GM19328 (cell line): ENCODE data around the gene JPH2.

Experiments
- ATAC-seq: cut with Tn5 transposase; IDR thresholded peaks from one replicate; pipeline ENCODE4 v1.9.1; 2021; ENCODE audit warnings: mild to moderate bottlenecking, moderate library complexity; ENCODE audit not compliant: unreplicated experiment

The JPH2 gene

DNA sequence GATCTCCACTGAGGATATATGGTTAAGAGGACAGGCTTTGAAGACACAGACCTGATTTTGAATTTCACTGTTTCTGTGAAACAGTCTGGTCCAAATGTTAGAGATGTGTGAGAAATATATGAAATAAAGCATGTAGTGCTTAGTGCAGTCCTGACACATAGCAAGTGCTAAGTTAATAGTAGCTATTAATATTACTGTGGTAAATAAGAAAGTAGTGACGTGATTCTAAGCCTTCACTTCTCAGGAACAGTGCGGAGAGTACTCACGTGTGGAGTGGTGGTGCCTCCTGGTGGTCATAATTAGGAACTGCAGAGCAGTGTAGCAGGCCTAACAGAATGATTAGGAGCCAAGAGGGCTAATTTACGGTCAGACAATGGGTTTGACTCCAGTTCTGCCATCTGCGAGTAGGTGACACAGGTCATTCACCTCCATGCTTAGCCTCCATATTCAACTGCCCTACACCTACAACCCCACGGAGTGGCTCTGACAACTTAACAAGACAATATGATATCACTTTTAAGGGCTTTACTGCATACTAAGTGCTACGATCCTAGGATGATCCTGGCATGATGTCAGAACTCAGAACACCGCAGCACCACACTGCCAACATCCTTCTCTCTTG is 106.2 kb downstream of the JPH2 start:
- no peak for ATAC-seq

- ATAC-seq = no peak
These were observed 106.9 kb downstream of the JPH2 start for GRCh38 chr20:44080064-44080463.

DNA sequence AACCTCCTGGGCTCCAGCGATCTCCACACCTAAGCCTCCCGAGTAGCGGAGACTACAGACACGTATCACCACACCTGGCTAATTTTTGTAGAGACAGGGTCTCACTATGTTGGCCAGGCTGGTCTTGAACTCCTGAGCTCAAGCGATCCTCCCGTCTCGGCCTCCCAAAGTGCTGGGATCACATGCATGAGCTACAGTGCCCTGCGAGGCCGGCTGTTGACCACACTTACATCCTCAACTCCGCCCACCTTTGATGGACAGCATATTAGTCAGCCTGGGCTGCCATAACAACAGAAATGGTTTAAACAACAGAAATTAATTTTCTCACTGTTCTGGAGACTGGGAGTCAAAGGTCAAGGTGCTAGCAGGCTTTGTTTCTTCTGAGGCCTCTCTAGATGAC is 107.7 kb downstream of the JPH2 start:
- ATAC-seq = no peak

GRCh38 chr20:44075950-44076232 is 111.1 kb downstream of the JPH2 start:
- no peak for ATAC-seq

- ATAC-seq = no peak
These were observed 111.6 kb downstream of the JPH2 start for GRCh38 chr20:44075191-44075949.

DNA sequence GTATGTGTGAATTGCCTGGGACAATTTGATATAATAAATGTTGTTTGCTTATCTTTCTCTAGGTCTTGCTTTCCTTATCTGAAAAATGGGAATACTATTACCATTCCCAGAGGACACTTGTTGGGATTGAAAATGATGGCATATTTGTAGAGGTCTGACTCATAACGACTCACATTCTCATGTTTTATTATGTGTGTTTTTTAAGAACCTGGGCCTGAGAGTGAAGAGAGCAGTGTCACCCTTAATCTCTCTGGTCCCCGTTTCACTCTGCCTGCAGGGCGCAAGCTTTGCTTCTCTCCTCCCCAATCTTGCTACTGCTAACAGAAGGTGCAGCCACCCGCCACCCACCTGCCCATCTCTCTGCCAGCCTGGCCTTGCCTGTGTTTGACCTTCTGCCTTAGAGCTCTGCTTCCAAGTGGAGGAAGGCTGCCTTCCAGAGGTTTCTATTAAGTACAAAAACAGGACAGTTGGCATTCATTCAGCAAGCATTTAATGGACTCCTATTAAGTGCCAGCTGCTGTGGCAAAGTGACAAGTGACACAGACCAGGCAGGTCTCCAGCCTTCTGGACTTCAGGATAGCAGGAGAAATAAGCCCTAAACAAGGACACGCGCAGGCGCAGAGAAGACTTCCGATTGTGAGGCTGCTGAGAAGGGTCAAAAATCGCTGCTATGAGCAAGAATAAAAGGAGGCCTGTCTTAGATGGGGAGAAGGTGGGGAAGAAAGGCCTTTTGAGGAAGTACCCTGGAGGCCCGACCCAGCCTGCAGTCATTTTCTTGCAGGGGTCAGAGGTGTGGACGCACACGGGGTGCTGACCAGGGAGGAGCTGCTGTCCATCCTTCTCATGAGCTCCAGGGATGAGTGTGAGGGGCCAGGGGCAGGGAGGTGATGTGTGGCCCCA is 112.5 kb downstream of the JPH2 start:
- ATAC-seq = no peak

GRCh38 chr20:44073675-44074071 is 113.3 kb downstream of the JPH2 start:
- no peak for ATAC-seq

GRCh38 chr20:44073011-44073674 is 113.8 kb downstream of the JPH2 start:
- no peak for ATAC-seq

DNA sequence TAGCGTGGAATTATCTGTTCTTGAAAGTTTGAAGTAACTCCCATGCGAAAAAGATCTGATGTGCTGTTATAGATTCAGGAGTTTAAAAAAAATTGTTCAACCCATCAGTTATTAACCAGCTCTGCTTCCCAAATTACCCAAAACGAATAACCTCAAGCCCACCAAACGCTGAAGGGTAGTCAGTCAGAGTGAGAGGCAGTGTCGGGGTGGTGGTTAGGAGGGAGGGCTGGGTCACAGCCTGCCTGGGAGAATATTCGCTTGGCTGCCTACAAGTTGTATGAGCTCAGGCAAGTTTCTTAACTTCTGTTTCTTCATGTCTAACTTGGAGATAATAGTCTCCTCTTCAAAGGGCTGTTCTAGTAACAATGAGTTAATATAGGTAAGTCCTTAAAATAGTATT is 114.6 kb downstream of the JPH2 start:
- no peak for ATAC-seq

DNA sequence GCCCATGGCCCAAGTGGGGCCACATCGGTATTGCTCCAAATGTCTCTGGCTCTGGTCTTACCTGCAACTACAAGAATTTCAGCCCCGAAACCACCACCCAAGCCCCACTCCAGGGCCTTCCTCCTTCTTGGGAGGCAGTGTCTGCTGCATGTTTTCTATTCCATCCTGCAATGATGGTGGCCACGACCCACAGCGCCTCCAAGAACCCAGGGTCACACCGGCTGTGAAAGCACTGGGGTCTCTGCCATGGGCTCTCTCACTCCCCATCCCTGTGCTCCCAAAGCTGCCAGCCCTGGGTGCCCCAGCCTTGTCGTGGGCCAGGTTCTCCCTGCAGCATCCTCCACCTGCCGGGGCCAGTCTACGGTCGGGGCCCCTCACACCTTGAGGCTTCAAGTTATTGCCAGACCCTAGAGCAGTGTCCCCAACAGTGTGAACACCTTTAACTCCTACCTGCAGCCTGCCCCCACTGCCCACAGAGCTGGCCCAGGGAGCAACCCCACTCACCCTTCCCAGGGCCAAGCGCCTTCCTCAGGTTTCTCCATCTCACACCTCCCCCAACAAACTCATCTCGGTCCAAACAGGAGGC is 115.4 kb downstream of the JPH2 start:
- no peak for ATAC-seq

DNA sequence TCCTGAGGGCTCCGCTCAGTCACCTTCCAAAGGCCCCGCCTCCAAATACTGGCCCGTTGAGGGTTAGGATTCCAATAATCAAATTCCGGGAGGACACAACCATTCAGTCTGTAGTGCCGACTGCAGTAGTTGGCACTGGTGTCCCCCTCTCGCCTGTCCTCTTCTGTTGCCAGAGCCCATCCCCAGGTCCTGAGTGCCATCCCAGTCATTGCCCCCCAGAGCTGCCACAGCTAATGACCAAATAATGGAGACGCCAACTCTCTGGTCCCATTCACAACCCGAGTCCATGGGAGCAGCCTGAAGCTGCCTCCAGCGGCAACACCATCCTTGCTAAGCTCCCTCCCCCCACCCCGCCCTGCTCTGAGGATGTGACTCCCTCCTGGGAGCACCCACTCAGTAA is 115.9 kb downstream of the JPH2 start:
- ATAC-seq = no peak

GRCh38 chr20:44070139-44070900 is 116.7 kb downstream of the JPH2 start:
- ATAC-seq = no peak

DNA sequence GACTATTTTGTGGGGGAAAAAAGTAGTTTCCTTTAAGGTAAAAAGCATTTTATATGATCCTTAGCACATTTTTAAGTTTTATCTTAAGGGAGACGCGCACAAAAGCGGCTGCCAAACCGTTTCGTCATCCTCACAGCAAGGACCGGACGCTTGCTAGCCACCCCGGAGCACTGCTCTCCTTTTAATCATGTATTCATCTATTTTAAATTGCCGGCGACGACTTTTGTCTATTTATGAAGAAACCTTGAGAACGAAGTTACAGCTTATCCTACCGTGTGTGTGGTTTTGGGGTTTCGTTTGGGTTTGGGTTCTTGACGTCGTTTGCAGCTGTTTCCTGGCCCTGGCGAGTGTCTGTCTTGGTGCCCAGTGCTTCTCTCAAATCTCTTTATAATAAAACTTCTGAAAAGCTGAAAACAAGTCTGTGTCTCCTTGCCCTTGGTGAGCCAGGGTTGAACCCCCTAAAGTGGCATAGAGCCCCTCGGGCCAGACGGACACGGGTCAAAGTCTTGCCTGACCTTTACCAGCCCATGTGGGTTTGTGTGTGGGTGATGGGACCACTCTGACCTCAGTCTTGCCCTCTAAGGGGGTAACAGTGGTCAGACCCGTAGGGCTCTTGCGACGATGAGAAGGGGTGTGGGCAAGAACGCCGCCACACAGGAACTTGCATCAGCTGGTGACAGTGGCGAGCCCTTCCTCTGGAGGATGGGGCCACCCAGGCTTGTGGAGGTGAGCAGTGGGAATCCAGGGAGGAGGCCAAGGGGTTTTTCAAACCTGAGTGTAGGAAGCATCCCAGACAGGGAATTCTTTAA is 117.6 kb downstream of the JPH2 start:
- no peak for ATAC-seq

- no peak for ATAC-seq
These were observed 118.4 kb downstream of the JPH2 start for GRCh38 chr20:44068316-44069201.

DNA sequence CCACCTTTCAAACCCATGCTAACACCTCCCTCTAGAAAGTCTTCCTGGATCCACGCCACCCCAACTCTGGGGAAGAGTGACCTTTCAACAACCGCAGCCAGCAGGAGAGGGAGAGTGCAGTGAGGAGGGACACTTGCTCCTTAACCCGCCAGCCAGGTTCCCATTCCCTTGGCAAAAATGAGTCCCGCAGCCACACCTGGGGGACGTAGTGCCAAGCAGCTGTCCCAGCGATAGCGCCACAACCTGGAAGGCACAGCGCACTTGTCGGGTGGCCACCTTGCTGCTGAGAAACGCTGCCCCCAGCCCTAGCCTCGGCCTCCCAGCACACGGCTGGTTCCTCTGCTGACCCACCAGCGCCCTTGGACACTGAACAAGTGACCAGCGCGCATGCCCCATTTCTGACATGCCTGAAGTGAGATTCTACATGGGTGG is 119.3 kb downstream of the JPH2 start:
- no peak for ATAC-seq

GRCh38 chr20:44066645-44067606 is 120.1 kb downstream of the JPH2 start:
- no peak for ATAC-seq
